Right lobe of liver (tissue), 6 donors: ENCODE results near the gene PNPLA5. TPM values are rescaled to one million over a fixed set of nuclear protein-coding genes. Genes with fewer than 3 reads are reported as not detected.

Experiments used
- ATAC-seq, 4 donors: fragments of 200-7000 bp; cut with Tn5 transposase; one replicate each; pipeline ENCODE4 v1.9.1; 2020; ENCODE audit warnings: mild to moderate bottlenecking in 4 of 4, moderate library complexity in 4 of 4
- DNase-seq, 3 donors: peaks; one replicate each; pipeline ENCODE4 v3.0.0-alpha.2; 2020
- H3K27ac ChIP-seq, 3 donors: fragments of 200-600 bp; one replicate each; pipeline ENCODE4 v1.8.0; 2022
- H3K27me3 ChIP-seq, 2 donors: fragments of 200-600 bp; one replicate each; pipeline ENCODE4 v1.8.0; 2022
- H3K36me3 ChIP-seq, 4 donors: fragments of 200-600 bp; sonication (generic) in 1 of 4; one replicate each; pipeline versions ENCODE4 v1.5.1 to v1.8.0; 2017 to 2022; ENCODE audit warnings: control low read depth in 1 of 4
- H3K4me1 ChIP-seq, 4 donors: fragments of 200-600 bp; sonication (generic) in 1 of 4; one replicate each; pipeline versions ENCODE4 v1.5.1 to v1.8.0; 2017 to 2022; ENCODE audit warnings: control low read depth in 1 of 4
- H3K4me3 ChIP-seq, 3 donors: fragments of 200-600 bp; one replicate each; pipeline ENCODE4 v1.8.0; 2022
- H3K9me3 ChIP-seq, 4 donors: fragments of 200-600 bp; sonication (generic) in 1 of 4; one replicate each; pipeline versions ENCODE4 v1.5.1 to v1.8.0; 2017 to 2022; ENCODE audit warnings: control low read depth in 1 of 4
- CTCF ChIP-seq, 4 donors: fragments of 200-600 bp in 3 of 4; fragments of 450-650 bp in 1 of 4; IDR thresholded peaks; one replicate each; pipeline versions ENCODE4 v1.5.1 to v1.8.0; 2016 to 2022; ENCODE audit warnings: antibody characterized with exemption in 4 of 4, mild to moderate bottlenecking in 2 of 4
- POLR2A ChIP-seq: fragments of 450-650 bp; IDR thresholded peaks from one replicate; pipeline ENCODE4 v1.6.1; 2017; ENCODE audit warnings: antibody characterized with exemption, mild to moderate bottlenecking
- WGBS: methylation state at CpG from one replicate; pipeline ENCODE4 v1.1.6; 2018; ENCODE audit warnings: low coverage, low lambda C conversion rate; ENCODE audit not compliant: insufficient coverage; ENCODE audit errors: missing lambda C conversion rate; 5-methylcytosine and 5-hydroxymethylcytosine counted together
- intact Hi-C, 2 donors: fragments of 100-400 bp; cut with DNase I; formaldehyde crosslinking; loops; one replicate each; pipeline versions ENCODE4 v1.11.2 to v1.14.1; 2022
- total RNA-seq, 6 experiments: library from RNA; depleted of rRNA in 2 of 6; stranded (reverse); fragments of >200 nt in 2 of 6; fragmentation: NEBNext Ultra II Directional in 3 of 6; extraction: Animal tissue kit (Norgen Biotek cat#: 25700) in 3 of 6; gene quantifications; one replicate each; pipeline versions ENCODE4 v1.1.0 to v1.2.4, GENCODE V29; 2016 to 2023
- donor health status: DM: no; HTN: yes; CAD: no.
- donor health status: DM: no; HTN: no; CAD: no.
- donor health status: DM: no; HTN: no; CAD: no.
- donor health status: DM: no; HTN: yes; CAD: no.
- donor health status: DM: no; HTN: yes; CAD: no.

The PNPLA5 gene
- total RNA-seq, 6 experiments from 2014 or later = 2.8 TPM; not detected in 5

- Histone ChIP-seq H3K9me3 (no peaks in the 10 kb centered on the region), H3K27me3 (no peaks in the 10 kb centered on the region), H3K36me3 (no peaks in the 10 kb centered on the region), H3K4me1 (peaks cover 0 to 4% (median 0%) of the 10 kb centered on the region in 4 donors), H3K27ac (no peak overlapping the region), H3K4me3 (no peak overlapping the region)
- 63% methylated on average over 12 of the region's 12 CpGs for WGBS
- intact Hi-C loops = no loop called here
- no peak for TF ChIP-seq CTCF (IDR thresholded peaks at IDR 0.05)
- no peak for TF ChIP-seq POLR2A
- no peak for ATAC-seq
- DNase-seq = no peak
Measured at GRCh38 chr22:43835166-43835565, 56.6 kb downstream of the PNPLA5 start.

GRCh38 chr22:43833286-43834240 is 58.2 kb downstream of the PNPLA5 start:
- intact Hi-C loops = no loop called here
- Histone ChIP-seq H3K4me3 (no peak overlapping the region), H3K4me1 (peaks cover 0 to 7% (median 0%) of the 10 kb centered on the region in 4 donors), H3K9me3 (no peaks in the 10 kb centered on the region), H3K27ac (no peak overlapping the region), H3K27me3 (no peaks in the 10 kb centered on the region), H3K36me3 (no peaks in the 10 kb centered on the region)
- WGBS = 74% methylated on average over 16 of the region's 36 CpGs
- ATAC-seq (no peak), DNase-seq (peak in 1 of 3 donors; percentile 13)
- TF ChIP-seq CTCF (IDR thresholded peaks at IDR 0.05) = no peak
- no peak for TF ChIP-seq POLR2A

GRCh38 chr22:43832393-43833265 is 59.2 kb downstream of the PNPLA5 start:
- Histone ChIP-seq H3K4me1 (peaks cover 0 to 7% (median 0%) of the 10 kb centered on the region in 4 donors), H3K27me3 (no peaks in the 10 kb centered on the region), H3K36me3 (no peaks in the 10 kb centered on the region), H3K27ac (no peak overlapping the region), H3K9me3 (no peaks in the 10 kb centered on the region), H3K4me3 (no peak overlapping the region)
- ATAC-seq (no peak), DNase-seq (peak in 1 of 3 donors; percentile 12)
- TF ChIP-seq POLR2A = no peak
- TF ChIP-seq CTCF (IDR thresholded peaks at IDR 0.05) = no peak
- WGBS = 73% methylated on average over 2 of the region's 18 CpGs
- intact Hi-C loops = no loop called here

GRCh38 chr22:43831561-43832392 is 60.0 kb downstream of the PNPLA5 start:
- no peak overlapping the region for H3K27ac ChIP-seq
- ATAC-seq (no peak), DNase-seq (peak in 1 of 3 donors; percentile 18)
- no peaks in the 10 kb centered on the region for H3K36me3 ChIP-seq
- no peaks in the 10 kb centered on the region for H3K27me3 ChIP-seq
- no peak overlapping the region for H3K4me3 ChIP-seq
- intact Hi-C loops = no loop called here
- 90% methylated on average over 11 of the region's 33 CpGs for WGBS
- TF ChIP-seq CTCF (IDR thresholded peaks at IDR 0.05) (no peak), POLR2A (no peak)
- H3K4me1 ChIP-seq = peaks cover 0 to 7% (median 0%) of the 10 kb centered on the region in 4 donors
- H3K9me3 ChIP-seq = no peaks in the 10 kb centered on the region
